Thyroid gland (tissue), 4 donors: ENCODE results near the gene CPLANE2.

Source experiments
- CTCF ChIP-seq, 6 experiments: fragments of 200-600 bp in 3 of 6; fragments of 450-650 bp in 3 of 6; sonication (generic) in 3 of 6; IDR thresholded peaks; one replicate each; pipeline ENCODE4 v1.5.1; 2016 to 2019; ENCODE audit warnings: antibody characterized with exemption in 6 of 6, mild to moderate bottlenecking in 2 of 6, inconsistent platforms in 1 of 6, moderate library complexity in 1 of 6
- POLR2A ChIP-seq, 2 donors: fragments of 450-650 bp; IDR thresholded peaks; one replicate each; pipeline ENCODE4 v1.6.1; 2017; ENCODE audit warnings: antibody characterized with exemption in 2 of 2, mild to moderate bottlenecking in 2 of 2, moderate library complexity in 1 of 2

- no peak for TF ChIP-seq CTCF (IDR thresholded peaks at IDR 0.05)
- no peak for TF ChIP-seq POLR2A (IDR thresholded peaks at IDR 0.05)
Measured at GRCh38 chr1:16221499-16221898, 15.5 kb downstream of the CPLANE2 start.
